Left ventricle myocardium inferior (tissue), 1 donor: ENCODE data around the gene FGF22. TPM values are rescaled to one million over a fixed set of nuclear protein-coding genes. Genes with fewer than 3 reads are reported as not detected.

ENCODE experiments used
- DNase-seq: peaks from one replicate; pipeline ENCODE4 v3.0.0-alpha.2; 2020
- H3K27ac ChIP-seq: fragments of 200-600 bp; replicated peaks from 2 replicates; pipeline ENCODE4 v1.8.0; 2021
- H3K27me3 ChIP-seq: fragments of 200-600 bp; 2 replicates; pipeline ENCODE4 v1.8.0; 2021; ENCODE audit warnings: low read depth
- H3K36me3 ChIP-seq: fragments of 200-600 bp; 2 replicates; pipeline ENCODE4 v1.8.0; 2021
- H3K4me1 ChIP-seq: fragments of 200-600 bp; 2 replicates; pipeline ENCODE4 v1.8.0; 2021
- H3K4me3 ChIP-seq: fragments of 200-600 bp; 2 replicates; pipeline ENCODE4 v1.8.0; 2021; ENCODE audit warnings: mild to moderate bottlenecking, moderate library complexity
- H3K9me3 ChIP-seq: fragments of 200-600 bp; replicated peaks from 2 replicates; pipeline ENCODE4 v1.8.0; 2021
- intact Hi-C: fragments of 100-400 bp; cut with micrococcal nuclease; formaldehyde crosslinking; loops from one replicate; pipeline ENCODE4 v1.11.0; 2022
- long read RNA-seq: library from polyadenylated mRNA; unstranded; transcript quantifications from one replicate; pipeline ENCODE4 v2.0.0, GENCODE V29; 2021
- total RNA-seq: library from RNA; stranded (reverse); fragmentation: NEBNext Ultra II Directional; extraction: Animal tissue kit (Norgen Biotek cat#: 25700); gene quantifications from one replicate; pipeline ENCODE4 v1.2.1, GENCODE V29; 2021
- TF ChIP-seq, protein P1 (sequence below): fragments of 200-600 bp; IDR thresholded peaks from 2 replicates; pipeline ENCODE4 v1.8.0; 2021; ENCODE audit warnings: antibody characterized with exemption, mild to moderate bottlenecking, borderline replicate concordance
- donor health status: DM: no; HTN: yes; CAD: no; lungs with severe emphysema.

The FGF22 gene
- not detected for total RNA-seq
- long read RNA-seq, partial matches to known transcripts: 0 of 2 reads
- long read RNA-seq, other reads (novel, unspliced or antisense): 1 of 2 reads

DNA sequence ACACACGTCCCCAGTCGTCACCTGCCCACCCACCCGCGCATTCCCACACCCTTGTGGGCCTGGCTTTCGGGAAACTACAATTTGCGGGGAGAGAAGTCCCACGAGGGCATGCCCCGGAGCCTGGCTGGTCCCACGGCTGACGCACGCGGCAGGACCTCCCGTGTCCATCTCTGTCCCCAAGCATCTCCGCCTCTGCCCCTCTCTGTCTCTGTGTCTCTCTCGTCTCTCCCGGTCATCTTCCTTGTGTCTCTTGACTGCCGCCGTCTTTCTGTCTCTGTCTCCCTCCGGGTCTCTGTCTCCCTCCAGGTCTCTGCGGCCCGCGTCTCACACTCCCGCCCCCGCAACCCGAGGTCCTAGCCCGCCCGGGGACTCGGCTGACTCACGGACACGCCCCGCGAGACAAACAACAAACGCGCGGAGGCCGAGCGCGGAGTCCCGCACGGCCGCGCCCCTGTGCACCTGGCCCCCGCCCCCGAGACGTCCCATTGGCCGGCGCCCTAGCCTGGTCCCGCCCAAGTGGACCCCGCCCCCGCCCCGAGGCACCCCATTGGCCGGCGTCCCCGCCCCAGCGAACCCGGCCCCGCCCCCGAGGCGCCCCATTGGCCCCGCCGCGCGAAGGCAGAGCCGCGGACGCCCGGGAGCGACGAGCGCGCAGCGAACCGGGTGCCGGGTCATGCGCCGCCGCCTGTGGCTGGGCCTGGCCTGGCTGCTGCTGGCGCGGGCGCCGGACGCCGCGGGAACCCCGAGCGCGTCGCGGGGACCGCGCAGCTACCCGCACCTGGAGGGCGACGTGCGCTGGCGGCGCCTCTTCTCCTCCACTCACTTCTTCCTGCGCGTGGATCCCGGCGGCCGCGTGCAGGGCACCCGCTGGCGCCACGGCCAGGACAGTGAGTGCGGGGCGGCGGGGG lies at the start of gene FGF22:
Gene FGF22 (plus strand): TSS at position 627 of the 908 bp plus-strand sequence. CDS start 47 bp downstream, at position 674.
- Histone ChIP-seq H3K4me3 (peak within 1 kb of the TSS; percentile 64), H3K4me1 (peaks cover 17% of the 10 kb centered on the region), H3K36me3 (no peaks in the 10 kb centered on the region), H3K27me3 (no peaks in the 10 kb centered on the region), H3K27ac (peak within 1 kb of the TSS; percentile 36), H3K9me3 (no peaks in the 10 kb centered on the region)
- intact Hi-C loops: no loop called here
- TF ChIP-seq, protein P1, sequence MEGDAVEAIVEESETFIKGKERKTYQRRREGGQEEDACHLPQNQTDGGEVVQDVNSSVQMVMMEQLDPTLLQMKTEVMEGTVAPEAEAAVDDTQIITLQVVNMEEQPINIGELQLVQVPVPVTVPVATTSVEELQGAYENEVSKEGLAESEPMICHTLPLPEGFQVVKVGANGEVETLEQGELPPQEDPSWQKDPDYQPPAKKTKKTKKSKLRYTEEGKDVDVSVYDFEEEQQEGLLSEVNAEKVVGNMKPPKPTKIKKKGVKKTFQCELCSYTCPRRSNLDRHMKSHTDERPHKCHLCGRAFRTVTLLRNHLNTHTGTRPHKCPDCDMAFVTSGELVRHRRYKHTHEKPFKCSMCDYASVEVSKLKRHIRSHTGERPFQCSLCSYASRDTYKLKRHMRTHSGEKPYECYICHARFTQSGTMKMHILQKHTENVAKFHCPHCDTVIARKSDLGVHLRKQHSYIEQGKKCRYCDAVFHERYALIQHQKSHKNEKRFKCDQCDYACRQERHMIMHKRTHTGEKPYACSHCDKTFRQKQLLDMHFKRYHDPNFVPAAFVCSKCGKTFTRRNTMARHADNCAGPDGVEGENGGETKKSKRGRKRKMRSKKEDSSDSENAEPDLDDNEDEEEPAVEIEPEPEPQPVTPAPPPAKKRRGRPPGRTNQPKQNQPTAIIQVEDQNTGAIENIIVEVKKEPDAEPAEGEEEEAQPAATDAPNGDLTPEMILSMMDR: no peak
- DNase-seq: peak; percentile 95

DNA sequence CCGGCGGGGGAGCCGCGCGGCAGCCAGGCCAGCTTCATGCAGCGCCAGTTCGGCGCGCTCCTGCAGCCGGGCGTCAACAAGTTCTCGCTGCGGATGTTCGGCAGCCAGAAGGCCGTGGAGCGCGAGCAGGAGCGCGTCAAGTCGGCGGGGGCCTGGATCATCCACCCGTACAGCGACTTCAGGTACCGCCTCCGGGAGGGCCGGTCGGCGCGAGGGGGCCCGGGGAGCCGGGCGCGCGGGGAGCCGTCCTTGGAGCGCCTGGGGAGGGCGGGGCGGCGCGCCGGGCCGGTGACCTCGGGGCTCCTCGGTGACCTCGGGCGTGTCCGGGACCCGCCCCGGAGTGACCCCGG lies 49.3 kb upstream of the FGF22 start:
- Histone ChIP-seq H3K27me3 (peaks cover 72% of the 10 kb centered on the region), H3K36me3 (no peaks in the 10 kb centered on the region), H3K27ac (no peak overlapping the region), H3K4me3 (peak overlapping the region; percentile 60), H3K9me3 (no peaks in the 10 kb centered on the region), H3K4me1 (peaks cover 36% of the 10 kb centered on the region)
- DNase-seq: no peak
- TF ChIP-seq, protein P1: no peak
- intact Hi-C loops: no loop called here

DNA sequence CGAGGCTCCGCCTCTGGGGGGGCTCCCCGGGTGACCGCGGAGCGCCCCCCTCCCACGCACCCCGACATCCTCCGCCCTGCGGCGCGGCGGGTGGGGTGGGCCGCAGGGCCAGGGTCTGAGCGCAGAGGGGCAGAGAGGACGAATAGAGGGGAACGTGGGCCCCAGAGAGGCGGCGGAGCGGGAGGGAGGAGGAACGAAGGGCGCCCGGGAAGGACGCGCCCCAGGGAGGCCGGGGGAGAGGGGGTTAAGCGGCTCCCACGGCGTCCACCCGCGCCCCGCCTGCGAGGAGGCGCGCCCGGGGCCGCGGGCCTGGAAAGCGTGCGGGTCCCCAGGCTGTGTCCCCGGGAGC lies 49.0 kb upstream of the FGF22 start:
- intact Hi-C loops: no loop called here
- H3K9me3 ChIP-seq: no peaks in the 10 kb centered on the region
- no peaks in the 10 kb centered on the region for H3K36me3 ChIP-seq
- peaks cover 36% of the 10 kb centered on the region for H3K4me1 ChIP-seq
- no peak overlapping the region for H3K27ac ChIP-seq
- no peak for DNase-seq
- H3K4me3 ChIP-seq: peak overlapping the region; percentile 60
- peaks cover 70% of the 10 kb centered on the region for H3K27me3 ChIP-seq
- TF ChIP-seq, protein P1: no peak

DNA sequence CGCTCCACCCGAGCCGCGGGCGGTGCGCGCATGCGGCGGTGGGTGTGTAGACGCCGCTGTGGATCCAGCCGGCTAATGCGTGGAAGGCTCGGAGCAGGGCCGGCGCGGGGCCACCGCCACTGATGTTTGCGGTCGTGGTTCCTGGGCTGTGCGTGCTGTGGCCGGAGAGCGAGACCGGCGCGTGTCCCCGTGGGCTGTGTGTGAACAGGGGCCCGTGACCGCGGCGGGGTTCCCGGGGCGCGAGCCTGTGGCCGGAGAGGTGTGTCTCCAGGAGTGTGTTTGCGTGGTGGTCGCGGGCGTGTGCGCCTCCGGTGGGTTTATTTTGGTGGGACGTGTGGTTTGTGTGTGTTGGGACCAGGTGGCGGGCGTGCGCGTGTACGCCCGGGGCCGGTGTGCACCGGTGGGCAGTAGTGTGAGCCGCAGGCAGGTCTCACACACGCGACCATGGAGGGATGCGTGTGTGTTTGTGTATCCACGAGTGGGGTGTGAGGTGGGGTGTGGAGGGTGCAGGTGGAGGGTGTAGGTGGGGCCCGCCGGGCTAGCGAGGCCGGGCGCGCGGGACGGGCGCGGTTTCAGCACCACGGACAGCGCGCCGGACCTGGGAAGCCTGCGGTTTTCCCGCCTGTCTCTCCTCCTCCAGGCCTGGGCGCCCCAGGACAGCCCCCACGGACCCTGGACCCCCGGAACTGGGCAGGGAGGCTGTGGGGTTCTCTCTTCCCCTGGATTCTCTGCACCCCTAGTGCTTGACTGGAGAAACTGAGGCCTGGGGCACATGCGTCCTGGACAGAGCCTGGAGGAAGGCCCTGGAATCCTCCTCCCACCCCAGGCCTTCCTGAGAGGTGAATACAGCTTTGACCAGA lies 48.4 kb upstream of the FGF22 start:
- H3K27ac ChIP-seq: no peak overlapping the region
- H3K36me3 ChIP-seq: no peaks in the 10 kb centered on the region
- intact Hi-C loops: no loop called here
- TF ChIP-seq, protein P1: no peak
- H3K27me3 ChIP-seq: peaks cover 65% of the 10 kb centered on the region
- H3K4me1 ChIP-seq: peaks cover 36% of the 10 kb centered on the region
- H3K9me3 ChIP-seq: no peaks in the 10 kb centered on the region
- DNase-seq: no peak
- H3K4me3 ChIP-seq: peak overlapping the region; percentile 60

DNA sequence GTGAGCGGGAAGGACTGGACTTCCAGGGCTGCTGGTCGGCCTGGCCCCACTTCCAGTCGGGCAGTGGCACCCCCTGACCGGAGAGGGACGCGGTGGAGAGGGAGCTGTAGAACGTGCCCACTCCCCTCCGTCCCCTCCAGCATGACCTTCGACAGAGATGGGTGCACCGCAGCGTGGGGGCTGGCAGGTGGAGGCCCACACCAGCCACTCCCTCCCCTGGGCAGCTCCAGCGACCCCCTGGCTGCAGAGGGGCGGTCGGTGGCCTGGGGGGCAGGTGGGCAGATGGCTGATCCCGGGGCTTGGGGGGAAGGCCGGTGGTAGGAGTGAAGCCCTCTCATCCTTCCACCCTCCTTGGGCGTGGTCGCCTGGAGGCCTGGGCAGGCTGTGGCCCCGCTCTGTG lies 47.6 kb upstream of the FGF22 start:
- Histone ChIP-seq H3K4me1 (peaks cover 36% of the 10 kb centered on the region), H3K27me3 (peaks cover 65% of the 10 kb centered on the region), H3K4me3 (no peak overlapping the region), H3K36me3 (no peaks in the 10 kb centered on the region), H3K9me3 (no peaks in the 10 kb centered on the region), H3K27ac (no peak overlapping the region)
- intact Hi-C loops: no loop called here
- no peak for DNase-seq
- TF ChIP-seq, protein P1: no peak
